ENCODE results near the gene KCNJ14.

KCNJ14 gene

DNA sequence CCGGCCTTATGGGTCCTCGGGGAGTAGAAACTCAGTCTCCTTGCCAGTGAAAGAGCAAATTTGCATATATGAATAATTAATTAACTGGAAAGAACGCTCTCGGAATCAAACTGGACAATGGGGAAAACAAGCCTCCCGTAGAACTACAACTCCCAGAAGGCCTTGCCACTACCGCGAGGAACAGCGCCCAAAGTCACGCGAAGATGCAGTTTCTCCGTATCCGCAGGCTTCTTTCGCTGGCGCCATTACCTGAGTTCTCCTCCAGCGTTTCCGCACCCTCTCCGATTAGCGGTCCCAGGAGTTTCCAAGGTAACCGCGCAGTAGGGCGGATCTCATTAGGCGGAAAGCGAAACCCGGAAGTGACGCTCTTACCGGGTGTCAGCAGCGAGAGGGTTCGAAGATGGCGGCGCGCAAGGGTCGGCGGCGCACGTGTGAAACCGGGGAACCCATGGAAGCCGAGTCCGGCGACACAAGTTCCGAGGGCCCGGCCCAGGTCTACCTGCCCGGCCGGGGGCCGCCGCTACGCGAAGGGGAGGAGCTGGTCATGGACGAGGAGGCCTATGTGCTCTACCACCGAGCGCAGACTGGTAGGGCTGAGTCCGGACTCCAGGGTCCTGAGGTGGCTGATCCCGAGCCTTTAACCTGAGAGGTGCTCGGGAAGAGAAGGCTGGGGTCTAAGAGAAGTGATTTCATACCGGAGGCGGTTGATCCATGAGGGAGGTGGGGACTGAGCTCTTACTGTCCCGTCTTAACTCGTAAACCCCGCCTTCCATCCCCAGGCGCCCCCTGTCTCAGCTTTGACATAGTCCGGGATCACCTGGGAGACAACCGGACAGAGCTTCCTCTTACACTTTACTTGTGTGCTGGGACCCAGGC lies 9.5 kb upstream of the KCNJ14 start, which contains the start of gene GRWD1:
Gene GRWD1, plus strand, starts transcription at position 378 of the 876 bp plus-strand sequence. Its CDS starts 23 bp downstream, at position 401.
- DNase-seq (ENCODE audit: low read depth): peak; percentile 93

- DNase-seq (ENCODE audit: low read depth): no peak
Observed at GRCh38 chr19:48446579-48446978, 8.8 kb upstream of the KCNJ14 start.

GRCh38 chr19:48448563-48448962 lies 6.8 kb upstream of the KCNJ14 start:
- no peak for DNase-seq (ENCODE audit: low read depth)

DNA sequence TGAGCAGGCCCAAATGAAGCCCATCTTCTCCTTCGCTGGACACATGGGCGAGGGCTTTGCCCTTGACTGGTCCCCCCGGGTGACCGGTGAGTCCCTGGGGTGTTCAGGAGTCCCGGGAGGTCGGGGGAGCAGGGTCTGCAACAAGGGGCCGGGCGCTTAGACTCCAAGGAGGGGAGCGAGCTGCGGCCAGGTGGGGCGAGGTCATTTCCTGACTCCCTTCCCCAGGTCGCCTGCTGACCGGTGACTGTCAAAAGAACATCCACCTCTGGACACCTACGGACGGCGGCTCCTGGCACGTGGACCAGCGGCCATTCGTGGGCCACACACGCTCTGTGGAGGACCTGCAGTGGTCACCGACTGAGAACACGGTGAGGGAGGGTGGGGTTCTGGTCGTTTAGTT lies 4.9 kb upstream of the KCNJ14 start:
- no peak for DNase-seq (ENCODE audit: low read depth)

GRCh38 chr19:48450863-48451262 lies 4.5 kb upstream of the KCNJ14 start:
- DNase-seq (ENCODE audit: low read depth): no peak

- no peak for DNase-seq (ENCODE audit: low read depth)
Observed at GRCh38 chr19:48451624-48452023, 3.8 kb upstream of the KCNJ14 start.

- DNase-seq (ENCODE audit: low read depth): no peak
Observed at GRCh38 chr19:48452289-48453190, 2.8 kb upstream of the KCNJ14 start.

DNA sequence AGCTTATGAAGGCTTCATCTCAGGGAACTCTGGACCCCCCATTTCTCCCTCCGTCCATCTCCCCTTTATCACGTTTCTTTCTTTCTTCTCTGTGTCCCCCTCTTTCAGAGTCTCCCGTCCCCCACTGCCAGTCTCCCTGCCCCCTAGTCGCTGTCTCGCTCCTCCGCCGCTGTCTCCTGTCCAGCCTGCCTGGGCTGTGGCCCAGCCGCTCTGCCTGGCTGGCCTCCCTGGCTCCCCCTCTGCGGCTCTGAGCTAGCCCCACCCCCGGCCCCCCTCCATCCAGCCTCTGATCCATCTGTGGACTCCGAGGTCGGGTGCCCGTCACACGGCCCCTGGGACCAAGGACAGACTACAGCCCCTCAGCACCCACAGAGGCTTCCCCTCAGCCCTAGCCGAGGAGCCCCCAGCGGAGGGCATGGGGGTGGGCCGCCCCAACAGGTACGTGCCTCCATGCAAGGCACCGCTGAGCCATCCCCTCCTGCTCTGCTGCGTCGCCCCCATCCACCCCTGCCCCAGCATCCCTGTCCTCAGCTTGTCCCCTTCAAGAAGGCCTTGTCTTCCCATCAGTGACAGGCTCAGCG lies 1.1 kb upstream of the KCNJ14 start:
- no peak for DNase-seq (ENCODE audit: low read depth)

DNA sequence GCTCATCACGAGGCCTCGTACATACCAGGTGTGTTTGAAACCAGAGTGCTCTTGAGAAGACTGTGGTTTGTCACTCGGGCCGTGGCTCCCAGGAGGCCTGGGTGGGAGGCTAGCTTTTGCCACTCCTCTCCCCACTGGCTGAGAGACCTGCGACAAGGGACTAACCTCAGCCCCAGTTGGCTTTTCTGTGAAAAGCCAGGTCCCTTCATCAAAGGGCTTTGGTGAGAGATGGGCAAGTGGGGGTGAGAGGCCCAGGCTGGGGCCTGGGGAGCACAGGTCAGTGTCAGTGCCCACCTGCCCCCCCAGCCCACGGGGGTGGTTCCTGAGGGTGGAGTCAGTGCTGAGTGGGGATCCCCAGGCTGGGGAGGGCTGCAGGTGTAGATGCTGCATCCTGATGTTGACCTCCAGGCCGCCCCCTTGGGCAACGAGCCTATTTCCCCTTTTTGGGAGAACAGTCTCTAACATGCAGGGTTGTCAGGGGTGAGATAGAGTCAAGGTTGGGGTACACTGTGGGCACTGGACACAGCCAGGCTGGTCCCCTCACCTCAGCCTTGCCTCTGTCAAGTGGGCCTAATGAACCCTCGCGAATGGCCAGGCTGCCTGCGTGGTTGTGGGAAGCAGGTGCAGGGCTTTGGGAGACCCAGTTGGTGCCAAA lies 661 bp downstream of the KCNJ14 start:
- no peak for DNase-seq (ENCODE audit: low read depth)

DNA sequence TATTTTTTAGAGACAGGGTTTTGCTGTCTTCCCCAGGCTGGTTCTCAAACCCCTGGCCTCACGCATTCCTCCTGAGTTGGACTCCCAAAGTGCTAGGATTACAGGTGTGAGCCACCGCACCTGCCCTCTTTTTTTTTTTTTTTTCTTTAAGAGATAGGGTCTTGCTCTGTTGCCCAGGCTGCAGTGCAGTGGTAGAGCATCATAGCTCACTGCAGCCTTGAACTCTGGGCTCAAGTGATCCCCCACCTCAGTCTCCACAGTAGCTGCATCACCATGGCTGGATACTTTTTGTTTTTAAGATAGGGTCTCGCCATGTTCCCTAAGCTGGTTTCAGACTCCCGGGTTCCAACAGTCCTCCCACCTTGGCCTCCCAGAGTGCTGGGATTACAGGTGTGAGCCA lies 1.5 kb downstream of the KCNJ14 start:
- DNase-seq (ENCODE audit: low read depth): no peak

- DNase-seq (ENCODE audit: low read depth): no peak
Observed at GRCh38 chr19:48458016-48458415, 2.6 kb downstream of the KCNJ14 start.

DNA sequence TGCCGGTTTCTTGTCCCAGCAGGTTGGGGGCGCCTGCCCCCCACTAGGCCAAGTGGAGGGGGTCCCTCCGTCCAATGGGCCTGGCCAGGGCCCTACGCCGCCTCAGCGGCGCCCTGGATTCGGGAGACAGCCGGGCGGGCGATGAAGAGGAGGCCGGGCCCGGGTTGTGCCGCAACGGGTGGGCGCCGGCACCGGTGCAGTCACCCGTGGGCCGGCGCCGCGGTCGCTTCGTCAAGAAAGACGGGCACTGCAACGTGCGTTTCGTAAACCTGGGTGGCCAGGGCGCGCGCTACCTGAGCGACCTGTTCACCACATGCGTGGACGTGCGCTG lies 6.2 kb downstream of the KCNJ14 start:
- DNase-seq (ENCODE audit: low read depth): no peak

GRCh38 chr19:48461982-48462655 lies 6.7 kb downstream of the KCNJ14 start:
- no peak for DNase-seq (ENCODE audit: low read depth)

DNA sequence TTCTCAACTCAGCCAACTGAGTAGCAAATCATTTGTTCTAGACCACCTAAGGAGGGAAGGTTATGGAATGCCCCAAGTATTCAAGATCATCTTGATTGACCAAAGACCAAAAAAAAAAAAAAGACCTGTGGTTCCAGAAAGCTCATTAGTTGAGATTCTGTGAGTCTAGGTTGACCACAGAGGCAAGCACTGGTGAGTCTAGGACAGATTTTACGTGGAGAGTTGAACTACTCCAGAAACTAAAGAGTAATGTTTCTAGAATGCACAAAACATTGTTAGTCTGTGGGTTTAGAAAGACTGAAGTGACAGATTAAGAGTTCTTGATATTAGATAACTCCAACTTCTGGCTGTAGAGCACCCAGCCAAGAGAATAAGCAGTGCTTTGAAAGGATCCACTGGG lies 9.8 kb downstream of the KCNJ14 start:
- no peak for DNase-seq (ENCODE audit: low read depth)

DNA sequence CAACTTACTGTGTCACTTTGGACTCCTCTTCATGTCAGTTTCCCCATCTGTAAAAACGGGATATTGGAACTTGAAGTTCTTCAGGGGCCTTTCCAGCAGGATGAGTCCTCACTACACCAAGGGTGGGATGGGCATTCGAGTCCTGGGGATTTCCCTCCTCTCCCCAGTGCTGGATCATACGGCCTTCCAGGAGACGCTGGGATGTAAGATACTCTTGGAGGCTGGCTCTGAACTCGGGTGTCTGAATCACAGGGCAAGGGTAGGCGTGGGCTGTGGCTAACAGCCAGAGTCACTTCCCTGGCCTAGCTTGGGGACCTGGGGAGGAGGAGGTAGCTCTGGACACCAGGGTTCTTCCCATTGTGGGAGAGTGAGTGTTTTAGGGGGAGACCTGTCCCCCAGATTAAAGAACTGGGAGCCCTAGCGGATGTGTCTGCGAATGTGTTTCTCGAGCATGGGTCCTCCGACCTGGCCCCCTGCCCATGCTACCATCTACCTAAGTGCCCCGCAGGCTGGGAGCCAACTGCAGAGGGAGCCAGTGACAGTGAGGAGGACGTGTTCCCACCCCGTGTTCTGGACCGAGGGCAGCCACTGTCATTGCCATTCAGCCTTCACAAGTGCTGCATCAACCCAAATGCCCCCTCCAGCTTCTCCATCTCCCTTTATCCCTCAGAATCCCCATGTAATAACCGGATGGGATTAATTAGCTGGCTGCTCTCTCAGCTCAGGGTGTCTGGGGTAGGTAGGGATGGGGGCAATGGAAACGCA lies 11.4 kb downstream of the KCNJ14 start:
- no peak for DNase-seq (ENCODE audit: low read depth)

- peak; percentile 100 for DNase-seq (ENCODE audit: low read depth)
Observed at GRCh38 chr19:48468772-48469288, 13.5 kb downstream of the KCNJ14 start.

- DNase-seq (ENCODE audit: low read depth): peak; percentile 47
Observed at GRCh38 chr19:48469289-48469881, 14.0 kb downstream of the KCNJ14 start, which contains the start of gene CYTH2. TSS of gene CYTH2 (plus strand) at chr19:48469369. CDS start at chr19:48469508, 139 bp downstream.

- no peak for DNase-seq (ENCODE audit: low read depth)
Observed at GRCh38 chr19:48469934-48470680, 14.7 kb downstream of the KCNJ14 start.

DNA sequence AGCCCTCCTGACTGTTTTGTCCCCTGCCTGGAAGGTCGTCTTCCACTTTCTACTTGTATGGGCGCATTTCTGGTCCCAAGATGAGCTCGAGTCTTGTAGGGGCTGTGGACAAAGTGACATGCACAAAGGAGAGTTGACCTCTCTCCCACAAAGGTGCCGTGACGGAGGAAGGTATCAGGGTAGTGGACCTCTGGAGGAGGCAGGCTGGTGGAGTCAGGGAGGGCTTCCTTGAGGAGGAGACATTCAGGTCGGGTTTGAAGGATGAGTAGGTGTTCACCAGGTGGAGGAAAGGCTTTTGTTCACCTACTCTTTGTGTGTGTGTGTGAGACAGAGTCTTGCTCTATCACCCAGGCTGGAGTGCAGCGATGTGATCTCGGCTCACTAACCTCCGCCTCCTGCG lies 15.5 kb downstream of the KCNJ14 start:
- DNase-seq (ENCODE audit: low read depth): no peak
